Lower leg skin (tissue), 4 donors: ENCODE measurements around the gene ANK3. TPM values are rescaled to one million over a fixed set of nuclear protein-coding genes. Genes with fewer than 3 reads are reported as not detected.

Source experiments
- DNase-seq, 2 donors: peaks; one replicate each; pipeline ENCODE4 v3.0.0-alpha.2; 2019; ENCODE audit warnings: low spot score in 2 of 2
- H3K4me3 ChIP-seq: fragments of 200-600 bp; sonication (generic); 2 replicates; pipeline ENCODE4 v1.5.1; 2017; ENCODE audit warnings: mild to moderate bottlenecking, low read depth; ENCODE audit not compliant: poor library complexity, severe bottlenecking
- CTCF ChIP-seq, 3 donors: fragments of 450-650 bp; IDR thresholded peaks; one replicate each; pipeline ENCODE4 v1.5.1; 2016; ENCODE audit warnings: antibody characterized with exemption in 3 of 3, mild to moderate bottlenecking in 3 of 3, moderate library complexity in 2 of 3
- POLR2A ChIP-seq, 2 donors: fragments of 450-650 bp; IDR thresholded peaks; one replicate each; pipeline ENCODE4 v1.6.1; 2016 to 2017; ENCODE audit warnings: antibody characterized with exemption in 2 of 2, mild to moderate bottlenecking in 1 of 2, moderate library complexity in 1 of 2
- WGBS, 2 donors: methylation state at CpG; one replicate each; pipeline ENCODE4 v1.1.5; 2018; 5-methylcytosine and 5-hydroxymethylcytosine counted together
- intact Hi-C: fragments of 100-400 bp; cut with DNase I; formaldehyde crosslinking; loops from one replicate; pipeline ENCODE4 v1.15.0; 2023; ENCODE audit warnings: low total_unique reads
- total RNA-seq, 4 donors: library from RNA; depleted of rRNA; stranded (reverse); fragments of >200 nt; gene quantifications; one replicate each; pipeline ENCODE4 v1.1.0, GENCODE V29; 2016

The ANK3 gene
- total RNA-seq, 4 donors from 2014 or later = 76.2 to 107 (median 91.5) TPM

GRCh38 chr10:60429084-60429849 lies 39.6 kb upstream of the ANK3 start:
- DNase-seq = no peak
- H3K4me3 ChIP-seq = no peak overlapping the region
- WGBS, 2 donors = 77 to 83% methylated on average over 2 of the region's 2 CpGs
- TF ChIP-seq CTCF (IDR thresholded peaks at IDR 0.05) (no peak), POLR2A (IDR thresholded peaks at IDR 0.05) (no peak)
- intact Hi-C loops = no loop called here

- WGBS, 2 donors = 72 to 73% methylated on average over 3 of the region's 3 CpGs
- TF ChIP-seq POLR2A (IDR thresholded peaks at IDR 0.05) (no peak), CTCF (IDR thresholded peaks at IDR 0.05) (no peak)
- intact Hi-C loops = no loop called here
These were observed 38.7 kb upstream of the ANK3 start for GRCh38 chr10:60428387-60428737.

GRCh38 chr10:60427709-60428386 lies 38.2 kb upstream of the ANK3 start:
- intact Hi-C loops = no loop called here
- WGBS, 2 donors = 84 to 95% methylated on average over 3 of the region's 3 CpGs
- no peak for TF ChIP-seq POLR2A (IDR thresholded peaks at IDR 0.05)
- TF ChIP-seq CTCF (IDR thresholded peaks at IDR 0.05) = no peak
- no peak overlapping the region for H3K4me3 ChIP-seq
- DNase-seq = no peak

More at GRCh38 chr10:60428387-60428737, 38.7 kb upstream of the ANK3 start:
- DNase-seq = no peak
- H3K4me3 ChIP-seq = no peak overlapping the region

- DNase-seq = no peak
- TF ChIP-seq CTCF (IDR thresholded peaks at IDR 0.05) = no peak
- no peak for TF ChIP-seq POLR2A (IDR thresholded peaks at IDR 0.05)
- WGBS, 2 donors = 91 to 97% methylated on average over 1 of the region's 1 CpG
- H3K4me3 ChIP-seq = no peak overlapping the region
- intact Hi-C loops = no loop called here
These were observed 37.5 kb upstream of the ANK3 start for GRCh38 chr10:60427148-60427547.

GRCh38 chr10:60426425-60426824 lies 36.8 kb upstream of the ANK3 start:
- intact Hi-C loops = no loop called here
- H3K4me3 ChIP-seq = no peak overlapping the region
- WGBS, 2 donors = 59 to 61% methylated on average over 2 of the region's 2 CpGs
- DNase-seq = no peak
- TF ChIP-seq CTCF (IDR thresholded peaks at IDR 0.05) (no peak), POLR2A (IDR thresholded peaks at IDR 0.05) (no peak)
